NCI-H526 (cell line): Measurements from ENCODE around the gene RHOBTB3.
"Not testable (repeated sequence)": the region's sequence is repeated elsewhere in the genome, so short reads cannot be mapped to it uniquely, and the experiment has no call there.

Experiments
- DNase-seq, 2 experiments: peaks; one replicate each; lab custom pipeline; 2025; lab: John Stamatoyannopoulos, UW

RHOBTB3 gene

DNA sequence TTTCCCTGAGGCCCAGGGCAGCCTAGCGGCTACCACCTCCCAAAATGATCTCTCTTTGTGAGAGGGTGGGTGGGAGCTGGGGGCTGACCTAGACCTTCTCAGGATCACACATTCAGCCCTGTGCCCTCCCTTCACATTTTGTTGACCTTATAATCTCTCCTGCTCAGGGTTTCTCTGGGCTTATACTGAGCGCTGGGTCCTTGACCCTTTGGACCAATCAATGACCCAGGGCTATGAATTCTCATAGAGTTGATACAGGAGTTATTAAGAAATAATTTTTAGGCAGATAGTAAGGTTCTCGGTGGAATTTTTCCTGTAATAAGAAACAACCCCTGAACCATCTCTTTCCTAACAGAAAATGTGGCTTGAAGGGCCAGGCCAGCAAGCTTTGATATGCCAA lies 69.4 kb downstream of the RHOBTB3 start:
- no peak for DNase-seq

GRCh38 chr5:95801532-95801931 lies 70.4 kb downstream of the RHOBTB3 start:
- no peak for DNase-seq

DNA sequence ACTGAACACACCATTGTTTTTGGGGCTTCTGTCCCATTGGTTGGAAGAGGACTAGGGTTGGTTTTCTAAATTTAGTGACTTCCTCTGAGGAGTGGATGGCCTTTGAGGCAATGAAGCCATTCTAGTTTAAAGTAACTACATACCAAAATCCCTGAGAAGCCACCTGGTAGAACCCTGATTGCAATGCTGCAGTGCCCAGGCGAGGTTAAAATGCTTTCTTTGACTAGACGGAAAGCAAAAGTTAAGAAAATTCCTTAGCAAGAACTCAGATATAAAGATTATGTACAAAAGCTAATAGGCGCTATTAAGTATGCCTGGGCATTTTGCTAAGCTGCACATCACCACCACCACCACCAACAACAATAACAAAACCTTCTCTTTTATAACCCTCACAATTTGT lies 70.8 kb downstream of the RHOBTB3 start:
- no peak for DNase-seq

- DNase-seq, result no peak
Measured at GRCh38 chr5:95803271-95804148, 72.4 kb downstream of the RHOBTB3 start.

DNA sequence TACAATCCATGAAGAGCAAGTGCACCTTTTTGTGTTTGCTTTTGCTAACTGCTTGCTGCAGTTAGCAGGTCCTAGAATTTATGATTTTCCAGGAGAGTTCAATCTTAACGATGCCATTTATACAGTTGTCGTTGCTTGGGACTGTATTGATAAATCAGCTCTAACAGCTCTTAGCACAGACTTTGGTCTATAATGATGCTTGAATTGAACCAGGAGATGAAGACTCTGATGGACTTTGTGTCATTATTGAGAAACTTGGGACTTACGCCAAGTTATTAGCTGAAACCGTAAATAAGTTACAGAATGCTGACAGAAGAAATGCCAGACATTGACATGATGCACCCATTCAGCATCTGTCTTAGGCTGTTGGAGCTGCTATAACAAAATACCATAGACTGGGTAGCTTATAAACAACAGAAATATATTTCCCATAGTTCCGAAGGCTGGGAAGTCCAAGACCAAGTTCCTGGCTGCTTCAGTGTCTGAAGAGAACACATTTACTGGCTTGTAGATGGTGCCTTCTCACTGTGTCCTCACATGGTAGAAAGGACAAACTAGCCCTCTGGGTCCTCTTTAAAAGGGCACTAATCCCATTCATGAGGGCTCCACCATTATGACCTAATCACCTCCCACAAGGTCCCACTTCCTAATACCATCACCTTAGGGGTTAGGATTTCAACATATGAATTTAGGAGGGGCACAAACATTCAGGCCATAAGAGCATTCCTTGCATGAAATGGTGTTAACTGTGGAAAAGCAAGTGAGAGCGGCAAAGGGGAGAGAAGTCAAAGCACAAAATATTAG lies 73.8 kb downstream of the RHOBTB3 start:
- DNase-seq, result no peak

GRCh38 chr5:95806687-95807086 lies 75.6 kb downstream of the RHOBTB3 start:
- DNase-seq, result no peak

DNA sequence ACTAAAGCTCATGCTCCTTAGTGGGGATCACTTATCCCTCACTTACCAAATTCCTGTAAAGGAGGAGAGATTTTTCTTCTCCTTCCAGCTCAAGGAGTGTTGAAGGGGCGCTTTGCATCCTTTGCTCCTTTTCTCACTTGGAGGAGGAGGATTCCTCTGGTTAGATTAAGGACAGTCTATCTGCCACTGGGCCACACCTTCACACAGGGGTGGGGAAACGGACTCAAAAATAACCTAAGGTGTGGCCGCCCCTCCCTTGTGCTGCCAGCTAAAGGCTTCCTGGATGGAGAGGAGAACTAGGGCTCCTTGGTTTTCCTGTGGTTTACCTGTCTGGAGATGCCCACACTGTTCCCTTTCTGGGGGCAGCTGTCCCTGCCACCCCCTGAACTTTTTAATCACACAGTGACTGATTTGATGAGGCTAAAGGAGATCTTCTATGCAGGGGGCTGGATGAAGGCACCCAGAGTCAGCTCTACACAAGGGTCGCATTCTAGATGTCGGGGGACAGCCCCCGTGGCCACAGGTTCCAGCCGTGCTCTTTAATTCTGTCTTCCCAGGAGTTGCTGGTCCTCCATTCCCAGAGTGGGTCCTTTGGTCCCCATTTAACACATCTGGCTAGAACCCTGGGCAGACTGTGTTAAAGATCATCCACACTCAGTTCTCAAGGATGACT lies 77.0 kb downstream of the RHOBTB3 start:
- DNase-seq, result no peak

GRCh38 chr5:95808686-95809413 lies 77.7 kb downstream of the RHOBTB3 start:
- no peak for DNase-seq

- no peak for DNase-seq
Measured at GRCh38 chr5:95809414-95809960, 78.4 kb downstream of the RHOBTB3 start.

DNA sequence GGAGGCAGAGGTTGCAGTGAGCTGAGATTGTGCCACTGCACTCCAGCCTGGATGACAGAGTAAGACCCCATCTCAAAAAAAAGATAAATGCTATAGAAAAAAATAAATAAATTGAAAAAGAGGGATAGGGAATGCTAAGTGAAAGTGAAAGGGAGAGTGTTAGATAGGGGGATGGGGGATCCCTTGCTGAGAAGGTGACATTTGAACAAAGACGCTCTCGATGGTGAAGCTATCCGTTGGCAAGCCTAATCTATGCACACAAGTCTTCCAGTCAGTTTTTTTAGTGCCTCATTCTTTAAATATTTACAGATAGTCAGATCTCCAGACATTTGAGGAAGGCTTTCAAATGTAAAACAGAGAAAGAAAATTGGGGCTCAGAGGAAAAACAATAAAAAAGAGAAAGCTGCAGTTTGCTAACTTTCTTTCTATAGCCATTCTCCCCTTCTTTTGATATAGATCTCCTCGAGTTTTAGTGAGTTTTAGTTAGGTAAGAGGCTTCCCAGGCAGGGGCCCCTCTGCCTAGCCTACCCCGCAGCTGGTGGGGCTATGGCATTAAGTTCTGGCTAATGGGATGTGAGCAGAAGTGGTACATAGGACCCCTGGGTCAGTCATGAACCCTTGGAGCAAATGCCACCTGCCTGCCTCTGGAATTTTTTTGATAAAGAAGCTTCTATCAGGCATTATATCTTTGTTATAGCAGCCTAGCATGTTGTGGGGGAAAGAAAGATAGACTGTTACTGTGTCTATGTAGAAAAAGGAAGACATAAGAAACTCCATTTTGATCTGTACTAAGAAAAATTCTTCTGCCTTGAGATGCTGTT lies 79.4 kb downstream of the RHOBTB3 start:
- DNase-seq, result no peak

GRCh38 chr5:95811126-95811423 lies 79.9 kb downstream of the RHOBTB3 start:
- not testable (repeated sequence) for DNase-seq

GRCh38 chr5:95811461-95812073 lies 80.4 kb downstream of the RHOBTB3 start:
- DNase-seq, result not testable (repeated sequence)

DNA sequence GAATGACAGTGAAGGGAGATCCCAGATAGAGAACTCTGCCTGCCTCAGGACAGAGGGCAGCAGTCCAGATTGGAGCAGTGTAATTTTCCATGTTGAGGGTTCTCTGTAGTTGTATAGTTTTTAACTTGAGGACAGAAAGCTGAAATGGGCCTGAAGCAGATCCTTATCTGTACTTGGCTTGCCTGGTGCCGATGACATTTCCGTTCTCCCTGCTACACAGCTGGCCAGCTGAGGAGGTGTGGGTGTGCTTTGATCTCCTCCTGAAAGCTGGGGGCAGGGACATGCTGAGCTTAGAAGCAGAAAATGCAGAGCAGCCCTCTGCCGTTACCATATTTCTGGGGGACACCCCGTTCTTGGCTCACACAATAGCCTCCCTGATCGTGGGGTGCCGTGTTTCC lies 80.9 kb downstream of the RHOBTB3 start:
- DNase-seq, result no peak

GRCh38 chr5:95813035-95813434 lies 81.9 kb downstream of the RHOBTB3 start:
- not testable (repeated sequence) for DNase-seq

DNA sequence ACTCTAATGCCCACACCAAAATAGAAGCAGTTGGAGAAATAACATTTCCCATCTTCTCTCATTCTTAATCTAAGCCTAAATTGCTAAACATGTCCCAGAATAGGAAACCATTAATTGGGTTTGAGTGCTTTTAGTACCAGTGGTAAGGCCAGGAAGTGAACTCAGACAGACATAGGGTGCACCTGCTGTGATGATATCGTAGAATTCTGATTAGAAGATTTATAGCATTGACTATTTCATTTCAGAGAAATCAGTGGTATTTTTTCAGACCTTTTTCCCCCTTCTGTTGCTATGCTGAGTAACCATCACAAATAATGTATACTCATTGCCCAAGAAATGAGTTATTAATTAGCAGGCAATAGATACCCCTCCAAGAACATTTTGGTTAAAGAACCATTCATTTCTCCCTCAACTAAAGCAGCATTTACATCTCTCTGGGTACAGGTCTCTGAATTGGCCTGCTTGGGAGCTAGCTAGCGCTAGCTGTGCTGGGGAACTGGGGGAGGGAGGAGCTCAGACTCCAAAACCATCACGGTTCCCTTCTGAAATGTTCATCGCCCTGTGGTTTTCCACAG lies 84.1 kb downstream of the RHOBTB3 start:
- no peak for DNase-seq

DNA sequence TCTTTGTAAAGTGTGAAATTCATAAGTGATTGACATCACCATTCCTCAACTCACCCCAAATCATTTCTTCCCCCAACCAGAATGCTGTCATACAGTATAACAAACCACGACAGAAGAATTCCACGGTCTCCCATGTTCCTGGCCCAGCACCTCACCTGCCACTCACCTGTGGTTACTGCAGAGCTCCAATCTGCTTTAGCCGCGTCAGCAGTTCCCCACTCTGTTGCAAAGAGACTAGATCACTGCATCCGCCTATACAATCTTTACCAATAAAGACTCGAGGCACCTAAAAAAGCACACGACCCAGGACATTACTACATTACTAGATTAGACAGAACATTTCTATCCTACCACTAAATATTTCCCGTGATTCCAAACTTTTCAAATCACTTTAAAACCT lies 85.2 kb downstream of the RHOBTB3 start:
- no peak for DNase-seq

- peak in 1 of 2 experiments; percentile 14 for DNase-seq
Measured at GRCh38 chr5:95816776-95817175, 85.6 kb downstream of the RHOBTB3 start.

GRCh38 chr5:95817430-95817829 lies 86.3 kb downstream of the RHOBTB3 start:
- no peak for DNase-seq

DNA sequence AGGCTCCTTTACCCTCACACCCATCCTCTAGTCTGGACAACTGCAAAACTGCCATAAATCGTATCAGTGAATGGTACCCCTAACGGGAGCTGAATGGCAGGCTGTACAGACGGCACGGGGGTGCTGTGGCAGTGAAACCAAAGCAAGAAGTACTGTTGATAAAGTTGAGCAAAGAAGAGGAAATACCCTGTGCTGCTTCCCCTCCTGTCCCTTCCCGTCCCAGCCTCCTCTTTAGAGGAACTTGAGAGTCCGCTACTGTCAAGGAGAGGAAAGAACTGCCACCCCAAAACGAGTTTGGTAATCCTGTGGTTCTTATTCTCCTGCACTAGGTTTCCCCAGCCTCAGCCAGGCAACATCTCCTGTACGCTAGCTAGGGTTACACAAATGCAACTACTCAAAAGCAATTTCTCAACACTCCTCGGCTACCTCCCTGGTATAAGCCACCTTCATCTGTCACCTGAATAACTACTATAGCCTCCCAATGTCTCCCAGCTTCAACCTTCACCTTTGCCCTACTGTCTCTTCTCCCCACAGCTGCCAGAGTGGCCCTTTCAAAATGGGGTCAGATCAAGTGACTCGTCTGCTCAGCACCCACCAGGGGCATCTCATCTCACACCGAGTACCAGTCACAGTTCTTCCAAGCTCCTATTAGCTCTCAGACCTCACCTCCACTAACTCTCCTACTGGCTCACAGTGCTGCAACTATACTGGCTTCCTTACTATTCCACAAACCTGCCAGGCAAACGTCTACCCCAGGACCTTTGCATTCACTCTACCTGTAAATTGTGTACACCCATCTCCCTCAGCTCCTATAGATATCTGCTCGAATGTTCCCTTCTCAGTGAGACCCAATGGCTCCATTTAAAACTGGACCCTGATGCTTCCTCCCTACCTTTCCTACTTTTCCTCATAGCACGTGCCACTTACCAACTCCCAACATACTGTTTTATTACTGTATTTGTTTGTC lies 87.3 kb downstream of the RHOBTB3 start:
- DNase-seq, result no peak
